ENCODE results near the gene APBA2. TPM values are rescaled to one million over a fixed set of nuclear protein-coding genes. Genes with fewer than 3 reads are reported as not detected.

Gene APBA2
- total RNA-seq, 4 donors from 2014 or later, result 2.3 to 15.0 (median 4.6) TPM; not detected in 1

- Histone ChIP-seq H3K4me1 (no peaks in the 10 kb centered on the region), H3K36me3 (no peaks in the 10 kb centered on the region), H3K27me3 (no peaks in the 10 kb centered on the region), H3K27ac (no peak overlapping the region), H3K4me3 (no peak overlapping the region), H3K9me3 (no peaks in the 10 kb centered on the region)
- no peak for DNase-seq
- TF ChIP-seq CTCF (IDR thresholded peaks at IDR 0.05) (no peak), POLR2A (IDR thresholded peaks at IDR 0.05) (no peak)
- intact Hi-C loops (cut with DNase I; ENCODE audit: low total_unique reads), result no loop called here
Measured at GRCh38 chr15:28996289-28996688, 110.5 kb downstream of the APBA2 start.

DNA sequence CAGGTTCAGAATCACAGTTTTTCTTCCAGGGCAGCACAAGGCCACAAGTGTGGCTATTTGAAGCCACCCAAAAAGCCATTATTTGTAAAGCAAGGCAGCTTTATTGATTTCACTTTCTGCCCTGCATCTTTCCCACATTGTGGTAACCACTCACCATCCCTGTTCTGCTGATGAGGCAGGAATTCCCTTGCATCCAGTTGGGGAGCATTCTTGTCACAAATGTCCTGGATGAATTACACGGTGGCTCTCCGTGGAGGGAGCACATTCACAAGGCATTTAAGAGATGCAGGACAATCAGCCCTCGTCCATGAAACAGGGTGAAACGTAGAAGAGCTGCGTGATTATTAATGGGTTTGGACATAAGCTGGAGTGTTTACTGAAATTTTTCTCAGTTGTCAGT lies 111.2 kb downstream of the APBA2 start:
- Histone ChIP-seq H3K4me1 (no peaks in the 10 kb centered on the region), H3K27me3 (no peaks in the 10 kb centered on the region), H3K36me3 (no peaks in the 10 kb centered on the region), H3K27ac (no peak overlapping the region), H3K4me3 (no peak overlapping the region), H3K9me3 (no peaks in the 10 kb centered on the region)
- intact Hi-C loops (cut with DNase I; ENCODE audit: low total_unique reads), result no loop called here
- TF ChIP-seq POLR2A (IDR thresholded peaks at IDR 0.05) (no peak), CTCF (IDR thresholded peaks at IDR 0.05) (no peak)
- no peak for DNase-seq

GRCh38 chr15:28997791-28998190 lies 112.0 kb downstream of the APBA2 start:
- Histone ChIP-seq H3K27me3 (no peaks in the 10 kb centered on the region), H3K4me3 (no peak overlapping the region), H3K9me3 (no peaks in the 10 kb centered on the region), H3K36me3 (no peaks in the 10 kb centered on the region), H3K4me1 (no peaks in the 10 kb centered on the region), H3K27ac (no peak overlapping the region)
- no peak for TF ChIP-seq CTCF (IDR thresholded peaks at IDR 0.05)
- TF ChIP-seq POLR2A (IDR thresholded peaks at IDR 0.05), result no peak
- intact Hi-C loops (cut with DNase I; ENCODE audit: low total_unique reads), result no loop called here
- DNase-seq, result no peak

DNA sequence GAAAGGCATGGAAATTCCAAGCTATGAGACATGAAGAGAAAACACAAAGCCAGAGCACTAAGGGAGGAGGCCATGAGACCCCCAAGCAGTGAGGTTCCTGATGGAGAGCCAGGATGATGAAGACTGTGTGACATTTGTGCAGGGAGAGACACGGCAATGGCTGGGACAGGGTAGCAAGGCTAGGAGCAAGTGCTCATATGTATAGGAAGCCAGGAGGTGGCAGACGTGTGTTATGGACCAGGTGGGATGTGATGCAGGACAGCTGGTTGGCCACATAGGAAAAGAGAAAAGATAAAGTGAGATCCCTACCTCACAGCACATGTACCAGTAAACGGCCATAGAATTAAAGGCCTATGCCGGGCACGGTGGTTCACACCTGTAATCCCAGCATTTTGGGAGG lies 112.7 kb downstream of the APBA2 start:
- Histone ChIP-seq H3K4me3 (no peak overlapping the region), H3K36me3 (no peaks in the 10 kb centered on the region), H3K9me3 (no peaks in the 10 kb centered on the region), H3K27ac (no peak overlapping the region), H3K4me1 (no peaks in the 10 kb centered on the region), H3K27me3 (no peaks in the 10 kb centered on the region)
- intact Hi-C loops (cut with DNase I; ENCODE audit: low total_unique reads), result no loop called here
- TF ChIP-seq POLR2A (IDR thresholded peaks at IDR 0.05), result no peak
- no peak for TF ChIP-seq CTCF (IDR thresholded peaks at IDR 0.05)
- DNase-seq, result no peak

GRCh38 chr15:29003191-29003839 lies 117.5 kb downstream of the APBA2 start:
- intact Hi-C loops (cut with DNase I; ENCODE audit: low total_unique reads), result no loop called here
- no peaks in the 10 kb centered on the region for H3K36me3 ChIP-seq
- no peaks in the 10 kb centered on the region for H3K9me3 ChIP-seq
- H3K27me3 ChIP-seq, result no peaks in the 10 kb centered on the region
- no peak for TF ChIP-seq CTCF (IDR thresholded peaks at IDR 0.05)
- no peak for TF ChIP-seq POLR2A (IDR thresholded peaks at IDR 0.05)
- H3K27ac ChIP-seq, result no peak overlapping the region
- H3K4me1 ChIP-seq, result no peaks in the 10 kb centered on the region
- no peak for DNase-seq
- no peak overlapping the region for H3K4me3 ChIP-seq
